K562 (cell line): ENCODE data around the gene CERS3. TPM values are rescaled to one million over a fixed set of nuclear protein-coding genes. Genes with fewer than 3 reads are reported as not detected.

Source experiments
- ATAC-seq: fragments of 200-7000 bp; cut with Tn5 transposase; 3 replicates; pipeline ENCODE4 v1.9.1; 2020; ENCODE audit warnings: moderate library complexity
- BruUV-seq: library from RNA; stranded (reverse); fragments of 400-500 nt; replicated peaks from 2 replicates; lab custom pipeline; 2021; lab: Mats Ljungman, UMichigan
- CTCF ChIA-PET: fragments of 300-600 bp; formaldehyde crosslinking; extraction: SDS; loops from one replicate; lab custom pipeline; 2021; ENCODE audit warnings: low intra/inter-chr PET ratio; lab: Yijun Ruan, JAX
- POLR2A ChIA-PET: fragments of 300-600, 350-650 bp; sonication (Branson Sonifier 250); formaldehyde crosslinking; extraction: SDS; loops from one replicate; lab custom pipeline; 2021; ENCODE audit warnings: antibody characterized with exemption, inconsistent platforms; lab: Yijun Ruan, JAX
- DNase-seq, 4 experiments: peaks; one replicate each; pipeline versions ENCODE4 v3.0.0 to v3.0.0-alpha.2; 2011 to 2018; ENCODE audit warnings: low spot score in 3 of 4, mixed read lengths in 3 of 4; ENCODE audit errors: extremely low read depth in 1 of 4
- FAIRE-seq: peaks from 2 replicates; lab custom pipeline; 2011; peaks lifted over from hg19 to GRCh38; lab: Jason Lieb, UNC
- H2AFZ ChIP-seq: 2 replicates; pipeline ENCODE4 v1.6.0; 2011; ENCODE audit warnings: low read depth, low read length, control low read depth, inconsistent platforms
- H3K27ac ChIP-seq: fragments of 200-600 bp; 3 replicates; pipeline ENCODE4 v1.8.0; 2011; ENCODE audit warnings: low read depth, mild to moderate bottlenecking, control low read depth, inconsistent platforms, low read length, moderate library complexity, mixed read lengths; ENCODE audit errors: extremely low read depth
- H3K27me3 ChIP-seq, 2 experiments: fragments of 300-600 bp in 1 of 2; 2 replicates in 1 of 2; 3 replicates in 1 of 2; pipeline versions ENCODE4 v1.6.0 to v1.8.0; 2011; ENCODE audit warnings: inconsistent platforms in 2 of 2, low read length in 2 of 2, mild to moderate bottlenecking in 1 of 2, mixed read lengths in 1 of 2, moderate library complexity in 1 of 2; ENCODE audit not compliant: control insufficient read depth in 2 of 2, insufficient read depth in 2 of 2
- H3K36me3 ChIP-seq: fragments of 300-600 bp; 3 replicates; pipeline ENCODE4 v1.8.0; 2011; ENCODE audit warnings: mild to moderate bottlenecking, low read length, inconsistent platforms; ENCODE audit not compliant: control insufficient read depth, insufficient read depth
- H3K4me1 ChIP-seq, 2 experiments: fragments of 200-600 bp in 1 of 2; replicated peaks in 1 of 2; 2 replicates in 1 of 2; 3 replicates in 1 of 2; pipeline versions ENCODE4 v1.5.1 to v1.8.0; 2011; ENCODE audit warnings: inconsistent platforms in 2 of 2, low read length in 2 of 2, mild to moderate bottlenecking in 1 of 2, mixed read lengths in 1 of 2, moderate library complexity in 1 of 2; ENCODE audit not compliant: control insufficient read depth in 2 of 2, insufficient read depth in 2 of 2
- H3K4me2 ChIP-seq: 2 replicates; pipeline ENCODE4 v1.6.1; 2011; ENCODE audit warnings: low read length, control low read depth, inconsistent platforms, mixed read lengths; ENCODE audit not compliant: insufficient read depth
- H3K4me3 ChIP-seq: fragments of 200-600 bp; sonication (generic), shearing (Covaris generic); 2 replicates; pipeline ENCODE4 v1.5.1; 2016; ENCODE audit warnings: control low read depth, inconsistent platforms
- H3K79me2 ChIP-seq: fragments of 200-600 bp; 3 replicates; pipeline ENCODE4 v1.8.0; 2011; ENCODE audit warnings: low read length, inconsistent platforms; ENCODE audit not compliant: control insufficient read depth, insufficient read depth
- H3K9ac ChIP-seq, 2 experiments: 2 replicates each; pipeline versions ENCODE4 v1.6.0 to v1.6.1; 2011; ENCODE audit warnings: low read depth in 2 of 2, low read length in 2 of 2, control low read depth in 1 of 2, inconsistent platforms in 1 of 2, mild to moderate bottlenecking in 1 of 2, mixed read lengths in 1 of 2; ENCODE audit not compliant: insufficient read depth in 1 of 2
- H3K9me1 ChIP-seq: one replicate; pipeline ENCODE4 v1.6.0; 2011; ENCODE audit warnings: inconsistent platforms, mild to moderate bottlenecking, low read length, moderate library complexity; ENCODE audit not compliant: control insufficient read depth, insufficient read depth
- H3K9me3 ChIP-seq: replicated peaks from 2 replicates; pipeline ENCODE4 v1.5.1; 2011; ENCODE audit warnings: low read depth, low read length, inconsistent platforms; ENCODE audit not compliant: control insufficient read depth, insufficient read depth
- H4K20me1 ChIP-seq: replicated peaks from 2 replicates; pipeline ENCODE4 v1.6.1; 2011; ENCODE audit warnings: low read length, inconsistent platforms, mixed read lengths; ENCODE audit not compliant: control insufficient read depth, insufficient read depth
- CLOCK ChIP-seq: fragments of 250-450 bp; sonication (Bioruptor Pico); IDR thresholded peaks from 2 replicates; pipeline ENCODE4 v1.4.0; 2020; ENCODE audit warnings: mild to moderate bottlenecking, moderate library complexity, borderline replicate concordance
- CUX1 ChIP-seq: fragments of 200-800 bp; sonication (Bioruptor generic); IDR thresholded peaks from 2 replicates; pipeline ENCODE4 v1.6.1; 2016; ENCODE audit warnings: missing genetic modification characterization, missing compliant biosample characterization
- HCFC1 ChIP-seq: IDR thresholded peaks from 2 replicates; pipeline ENCODE4 v1.6.1; 2012; ENCODE audit warnings: low read depth, low read length, improper control_type of control experiment
- RNF2 ChIP-seq: sonication (generic); IDR thresholded peaks from 2 replicates; pipeline ENCODE4 v1.6.1; 2016
- ZBTB34 ChIP-seq: fragments of 250-450 bp; sonication (Bioruptor Pico); IDR thresholded peaks from 2 replicates; pipeline ENCODE4 v1.8.0; 2021; ENCODE audit warnings: mild to moderate bottlenecking, moderate library complexity
- WGBS: fragments of 100-300 bp; shearing (Covaris generic); methylation state at CpG from one replicate; pipeline ENCODE4 v1.1.6; 2016; ENCODE audit warnings: low coverage, mixed read lengths; ENCODE audit not compliant: insufficient coverage; ENCODE audit errors: missing lambda C conversion rate; 5-methylcytosine and 5-hydroxymethylcytosine counted together
- in situ Hi-C: fragments of 300-500 bp; cut with MboI; formaldehyde crosslinking; loops from 4 replicates; pipeline ENCODE4 v1.15.0; 2018; ENCODE audit warnings: inconsistent platforms, mixed read lengths
- intact Hi-C: fragments of 100-400 bp; cut with micrococcal nuclease; formaldehyde crosslinking; loops from 2 replicates; pipeline ENCODE4 v1.14.2; 2022
- polyA plus RNA-seq, 8 experiments: library from polyadenylated mRNA; depleted of rRNA in 4 of 8; stranded (reverse) in 5 of 8; unstranded in 3 of 8; fragments of >200 nt; fragmentation: Nextera tagmentation in 2 of 8; fragmentation: Illumina TruSeq in 1 of 8; extraction: Ambion mirVana in 2 of 8; extraction: Trizol in 1 of 8; gene quantifications; 2 replicates each; pipeline versions ENCODE4 v1.2.1 to v1.2.3, GENCODE V29; 2011 to 2014; ENCODE audit warnings: inconsistent platforms in 1 of 8, missing spikeins in 1 of 8
- total RNA-seq, 7 experiments: library from RNA; depleted of rRNA in 6 of 7; stranded (reverse); fragments of >200 nt in 6 of 7; fragmentation: Illumina TruSeq in 2 of 7; extraction: Trizol in 2 of 7; gene quantifications; 2 replicates each; pipeline versions ENCODE4 v1.2.1 to v1.2.3, GENCODE V29; 2011 to 2021; ENCODE audit warnings: low replicate concordance in 1 of 7

The CERS3 gene
- total and polyA plus RNA-seq, 9 of the 15 experiments (the other 6 are each of a cell fraction or from before 2014, with no cell fraction given) = not detected

- Histone ChIP-seq H3K27ac (no peak overlapping the region), H3K4me3 (no peak overlapping the region), H4K20me1 (no peaks in the 10 kb centered on the region), H3K27me3 (no peaks in the 10 kb centered on the region), H3K4me2 (no peak overlapping the region), H2AFZ (no peak overlapping the region), H3K79me2 (no peaks in the 10 kb centered on the region), H3K36me3 (no peaks in the 10 kb centered on the region), H3K4me1 (no peaks in the 10 kb centered on the region), H3K9ac (no peak overlapping the region), H3K9me3 (no peaks in the 10 kb centered on the region; the same call in 1 of the 2 replicates), H3K9me1 (no peaks in the 10 kb centered on the region)
- TF ChIP-seq RNF2 = no peak
- TF ChIP-seq CUX1 (CRISPR knock-in tag) = no peak
- no peak for TF ChIP-seq ZBTB34
- TF ChIP-seq HCFC1 = no peak
- no peak for TF ChIP-seq CLOCK (CRISPR knock-in tag)
- intact Hi-C loops = no loop called here
- no peak for FAIRE-seq
- POLR2A ChIA-PET = no interaction called here
- CTCF ChIA-PET = interaction anchor here (0.6 to 0.7 kb wide), 2 partner anchors 1111 to 1149 kb away, joined by 3 read pairs; no protein-coding TSS in a partner anchor
- BruUV-seq = no TSS peak
- no peak for DNase-seq
- ATAC-seq = no peak
- in situ Hi-C loops = no loop called here
- WGBS = 1% methylated on average over 10 of the region's 10 CpGs
These were observed 144.7 kb downstream of the CERS3 start for GRCh38 chr15:100384108-100384410.
